Measurements from ENCODE around the gene SEC11A. TPM values are rescaled to one million over a fixed set of nuclear protein-coding genes. Genes with fewer than 3 reads are reported as not detected.

Gene SEC11A
- total RNA-seq, 4 donors from 2014 or later = 44.0 to 88.4 (median 63.1) TPM

GRCh38 chr15:84625123-84625522 is 90.8 kb downstream of the SEC11A start:
- DNase-seq (ENCODE audit: low spot score in 2 of 2) = no peak
- no peak overlapping the region for H3K4me3 ChIP-seq (ENCODE audit: low read depth, poor library complexity, severe bottlenecking)
- WGBS, 2 donors = 72 to 91% methylated on average over 2 of the region's 2 CpGs
- TF ChIP-seq, protein P1, sequence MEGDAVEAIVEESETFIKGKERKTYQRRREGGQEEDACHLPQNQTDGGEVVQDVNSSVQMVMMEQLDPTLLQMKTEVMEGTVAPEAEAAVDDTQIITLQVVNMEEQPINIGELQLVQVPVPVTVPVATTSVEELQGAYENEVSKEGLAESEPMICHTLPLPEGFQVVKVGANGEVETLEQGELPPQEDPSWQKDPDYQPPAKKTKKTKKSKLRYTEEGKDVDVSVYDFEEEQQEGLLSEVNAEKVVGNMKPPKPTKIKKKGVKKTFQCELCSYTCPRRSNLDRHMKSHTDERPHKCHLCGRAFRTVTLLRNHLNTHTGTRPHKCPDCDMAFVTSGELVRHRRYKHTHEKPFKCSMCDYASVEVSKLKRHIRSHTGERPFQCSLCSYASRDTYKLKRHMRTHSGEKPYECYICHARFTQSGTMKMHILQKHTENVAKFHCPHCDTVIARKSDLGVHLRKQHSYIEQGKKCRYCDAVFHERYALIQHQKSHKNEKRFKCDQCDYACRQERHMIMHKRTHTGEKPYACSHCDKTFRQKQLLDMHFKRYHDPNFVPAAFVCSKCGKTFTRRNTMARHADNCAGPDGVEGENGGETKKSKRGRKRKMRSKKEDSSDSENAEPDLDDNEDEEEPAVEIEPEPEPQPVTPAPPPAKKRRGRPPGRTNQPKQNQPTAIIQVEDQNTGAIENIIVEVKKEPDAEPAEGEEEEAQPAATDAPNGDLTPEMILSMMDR (IDR thresholded peaks at IDR 0.05) = no peak
- no peak for TF ChIP-seq POLR2A (IDR thresholded peaks at IDR 0.05)
- intact Hi-C loops (cut with DNase I; ENCODE audit: low total_unique reads) = no loop called here

DNA sequence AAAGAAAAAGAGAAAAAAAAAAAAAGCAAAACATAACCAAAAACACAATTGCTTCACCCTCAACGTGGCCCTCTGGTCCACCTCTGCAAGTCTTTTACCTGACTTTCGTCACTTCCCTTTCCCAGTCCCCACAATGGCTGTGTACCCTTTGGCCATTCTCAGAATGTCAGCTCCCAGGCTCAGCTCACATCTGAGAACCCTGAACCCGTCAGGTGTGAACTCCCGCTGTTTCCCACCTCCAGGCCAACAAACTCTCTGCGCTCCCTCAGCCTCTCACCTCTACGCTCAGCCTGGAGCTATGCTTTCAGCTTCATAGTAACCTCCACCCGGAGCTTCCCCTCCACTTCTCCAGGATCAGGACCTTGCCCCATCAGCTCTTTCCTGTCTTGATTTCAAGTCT is 91.6 kb downstream of the SEC11A start:
- intact Hi-C loops (cut with DNase I; ENCODE audit: low total_unique reads) = no loop called here
- no peak for DNase-seq (ENCODE audit: low spot score in 2 of 2)
- no peak for TF ChIP-seq POLR2A (IDR thresholded peaks at IDR 0.05)
- TF ChIP-seq, protein P1 (IDR thresholded peaks at IDR 0.05) = no peak
- no peak overlapping the region for H3K4me3 ChIP-seq (ENCODE audit: low read depth, poor library complexity, severe bottlenecking)
- 93 to 96% methylated on average over 6 of the region's 7 CpGs for WGBS, 2 donors

- intact Hi-C loops (cut with DNase I; ENCODE audit: low total_unique reads) = loop anchor here (2.0 kb wide), 1 partner anchor 63 kb away; no protein-coding TSS in a partner anchor
- 98 to 100% methylated on average over 16 to 17 of the region's 17 CpGs for WGBS, 2 donors
- no peak for DNase-seq (ENCODE audit: low spot score in 2 of 2)
- H3K4me3 ChIP-seq (ENCODE audit: low read depth, poor library complexity, severe bottlenecking) = no peak overlapping the region
- no peak for TF ChIP-seq POLR2A (IDR thresholded peaks at IDR 0.05)
- TF ChIP-seq, protein P1 (IDR thresholded peaks at IDR 0.05) = no peak
Observed at GRCh38 chr15:84621358-84621979, 94.5 kb downstream of the SEC11A start.

DNA sequence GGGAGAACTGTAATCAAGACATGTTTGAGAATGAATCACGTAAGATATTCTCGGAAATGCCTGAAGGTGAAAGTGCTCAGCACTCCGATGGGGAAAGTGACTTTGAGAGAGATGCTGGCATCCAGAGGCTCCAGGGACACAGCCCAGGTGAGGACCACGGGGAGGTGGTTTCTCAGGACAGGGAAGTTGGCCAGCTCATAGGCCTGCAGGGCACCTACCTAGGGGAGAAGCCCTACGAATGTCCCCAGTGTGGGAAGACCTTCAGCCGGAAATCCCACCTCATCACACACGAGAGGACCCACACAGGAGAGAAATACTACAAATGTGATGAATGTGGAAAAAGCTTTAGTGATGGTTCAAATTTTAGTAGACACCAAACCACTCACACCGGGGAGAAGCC is 95.3 kb downstream of the SEC11A start:
- no peak for TF ChIP-seq POLR2A (IDR thresholded peaks at IDR 0.05)
- H3K4me3 ChIP-seq (ENCODE audit: low read depth, poor library complexity, severe bottlenecking) = no peak overlapping the region
- intact Hi-C loops (cut with DNase I; ENCODE audit: low total_unique reads) = loop anchor here (2.0 kb wide), 1 partner anchor 64 kb away; no protein-coding TSS in a partner anchor
- no peak for DNase-seq (ENCODE audit: low spot score in 2 of 2)
- 95 to 99% methylated on average over 8 of the region's 8 CpGs for WGBS, 2 donors

Other genes starting within 250 kb of the SEC11A start
- 10 to 100 TPM in 1 of 4 donors, 1 to 10 TPM in 3; 3.0 to 11.4 (median 6.7) TPM for gene ZSCAN2, start 115.1 kb downstream of the SEC11A start, total RNA-seq
- 10 to 100 TPM in 3 of 4 donors, 1 to 10 TPM in 1; 10.0 to 26.5 (median 18.9) TPM for gene WDR73, start 61.9 kb downstream of the SEC11A start, total RNA-seq
- gene NMB, start 57.9 kb downstream of the SEC11A start, total RNA-seq = 1 to 10 TPM in 3 of 4 donors, under 1 TPM in 1; 0.88 to 5.7 (median 3.5) TPM
- 10 to 100 TPM; 15.8 to 25.5 (median 21.1) TPM for gene ZNF592, start 32.5 kb upstream of the SEC11A start, total RNA-seq
- gene ALPK3, start 101.2 kb upstream of the SEC11A start, total RNA-seq = 1 to 10 TPM in 1 of 4 donors, under 1 TPM in 3; 0.42 to 1.4 (median 0.46) TPM
- gene SLC28A1, start 168.5 kb upstream of the SEC11A start, total RNA-seq = not detected

Data from lower leg skin (tissue), 4 donors.